NCI-H146 treated with DMSO at 0.1 percent for 48 hours (cell line): Measurements from ENCODE around the gene JAM2.
"Not testable (repeated sequence)": the region's sequence is repeated elsewhere in the genome, so short reads cannot be mapped to it uniquely, and the experiment has no call there.

Source experiments
- DNase-seq: peaks from one replicate; lab custom pipeline; 2025; ENCODE audit not compliant: unreplicated experiment; lab: John Stamatoyannopoulos, UW

Gene JAM2

DNA sequence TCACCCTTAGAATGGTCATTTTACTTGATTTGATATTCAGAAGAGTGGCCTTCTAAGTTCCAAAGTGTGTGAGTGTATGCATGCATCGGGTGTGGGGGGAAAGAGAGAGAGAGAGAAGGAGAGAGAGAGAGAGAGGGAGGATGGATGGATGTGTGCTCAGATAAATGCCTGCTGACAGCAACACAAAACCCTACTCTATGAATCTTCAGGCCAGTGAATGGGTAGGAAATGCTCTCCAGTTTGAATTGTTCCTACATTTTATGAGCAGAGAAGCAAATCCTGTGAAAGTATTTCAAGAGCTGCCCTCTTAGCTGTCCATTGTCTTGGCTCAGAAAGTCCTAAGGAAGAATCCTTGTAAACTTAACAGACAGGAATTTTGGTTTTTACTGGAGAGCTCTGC, 7.4 kb downstream of the JAM2 start:
- no peak for DNase-seq

- DNase-seq, result no peak
Measured at GRCh38 chr21:25647647-25648046, 8.6 kb downstream of the JAM2 start.

DNA sequence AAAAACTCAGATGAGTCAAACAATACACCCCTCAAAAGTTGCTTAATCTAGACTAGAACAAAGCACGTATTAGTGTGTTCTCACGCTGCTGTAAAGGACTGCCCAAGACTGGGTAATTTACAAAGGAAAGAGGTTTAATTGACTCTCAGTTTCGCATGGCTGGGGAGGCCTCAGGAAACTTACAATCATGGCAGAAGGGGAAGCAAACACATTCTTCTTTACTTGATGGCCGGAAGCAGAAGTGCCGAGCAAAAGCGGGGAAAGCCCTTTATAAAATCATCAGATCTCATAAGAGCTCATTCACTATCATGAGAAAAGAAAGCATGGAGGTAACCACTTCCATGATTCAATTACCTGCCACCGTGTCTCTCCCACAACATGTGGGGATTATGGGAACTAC, 10.1 kb downstream of the JAM2 start:
- DNase-seq, result no peak

DNA sequence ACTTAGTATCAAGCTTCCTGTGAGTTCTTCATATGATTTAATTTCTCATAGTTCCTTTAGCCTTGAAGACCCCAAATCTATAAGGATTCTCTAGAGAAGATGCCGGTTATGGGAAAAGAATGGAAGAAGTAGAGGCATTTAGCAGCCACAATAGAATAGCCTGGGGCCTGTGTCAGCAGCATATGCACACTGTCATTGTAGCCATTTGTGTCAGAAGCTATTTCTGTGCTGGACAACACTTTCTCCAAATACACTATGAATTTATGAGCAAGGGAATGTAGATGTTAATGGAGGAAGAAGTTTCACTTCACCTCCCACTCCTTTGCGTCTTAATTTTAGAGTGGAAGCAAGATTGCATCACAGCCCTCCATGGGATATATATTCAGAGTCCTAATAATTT, 17.4 kb downstream of the JAM2 start:
- no peak for DNase-seq

DNA sequence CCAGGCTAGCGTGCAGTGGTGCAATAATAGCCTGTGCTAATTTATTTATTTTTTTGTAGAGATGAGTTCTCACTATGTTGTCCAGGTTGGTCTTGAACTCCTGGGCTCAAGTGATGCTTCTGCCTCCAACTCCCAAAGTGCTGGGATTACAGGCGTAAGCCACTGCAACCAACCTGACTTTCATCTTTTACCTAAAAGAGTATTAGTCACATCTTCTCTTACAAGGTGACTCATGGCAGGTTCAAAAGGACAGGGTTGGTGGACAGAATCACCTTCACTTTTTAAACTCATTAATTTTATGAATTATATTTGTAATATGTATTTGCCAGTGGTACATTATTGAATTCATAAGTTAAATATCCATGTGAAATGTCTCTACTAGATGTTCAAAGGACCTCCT, 18.1 kb downstream of the JAM2 start:
- DNase-seq, result no peak

DNA sequence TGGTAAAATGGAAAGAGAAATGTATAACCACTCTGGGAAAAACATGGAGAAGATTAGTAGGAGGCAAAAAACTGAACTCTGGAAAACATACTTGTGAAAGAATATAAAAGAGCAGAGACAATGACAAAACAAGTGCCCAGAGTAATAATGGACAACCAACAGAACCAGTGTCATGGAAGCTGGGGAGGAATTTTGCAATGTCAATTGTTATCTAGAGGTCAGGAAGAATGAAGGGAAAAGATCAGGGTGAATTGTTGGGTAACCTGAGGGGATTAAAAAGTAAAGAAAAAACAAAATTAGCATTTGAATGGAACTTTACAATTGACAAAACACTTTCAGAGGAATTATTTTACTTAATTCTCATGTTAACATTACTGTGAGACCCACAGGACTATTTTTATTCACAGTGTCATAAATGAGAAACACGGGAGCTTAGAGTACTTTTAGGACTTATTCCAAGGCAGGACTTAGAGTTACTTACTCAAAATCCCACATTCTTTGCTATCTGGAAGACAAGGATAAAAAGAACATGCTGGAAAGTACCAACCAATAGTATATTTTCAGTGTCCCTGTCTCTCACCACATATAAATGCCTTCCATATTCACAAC, 19.5 kb downstream of the JAM2 start:
- no peak for DNase-seq

- DNase-seq, result no peak
Measured at GRCh38 chr21:25660233-25660632, 21.2 kb downstream of the JAM2 start.

GRCh38 chr21:25664491-25664931, 25.5 kb downstream of the JAM2 start:
- DNase-seq, result no peak

DNA sequence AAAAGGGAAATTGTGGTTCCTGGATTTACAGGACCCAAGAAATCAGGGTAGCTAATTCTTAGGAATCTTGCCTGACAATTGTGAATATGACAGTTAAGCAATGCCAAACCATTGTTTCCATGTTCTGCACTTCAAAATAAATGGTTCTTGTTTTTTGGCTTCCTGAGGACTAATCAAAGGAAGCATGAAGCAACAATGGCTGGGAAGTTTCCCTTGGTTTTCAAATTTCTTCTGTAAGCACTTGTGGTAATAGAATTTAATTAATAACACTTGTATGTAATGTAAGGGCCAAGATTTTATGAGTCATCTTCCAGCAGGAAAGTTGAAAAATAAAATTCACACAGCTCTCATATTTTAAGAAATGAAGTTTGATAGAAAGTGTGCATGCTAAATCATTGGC, 31.7 kb downstream of the JAM2 start:
- DNase-seq, result no peak

DNA sequence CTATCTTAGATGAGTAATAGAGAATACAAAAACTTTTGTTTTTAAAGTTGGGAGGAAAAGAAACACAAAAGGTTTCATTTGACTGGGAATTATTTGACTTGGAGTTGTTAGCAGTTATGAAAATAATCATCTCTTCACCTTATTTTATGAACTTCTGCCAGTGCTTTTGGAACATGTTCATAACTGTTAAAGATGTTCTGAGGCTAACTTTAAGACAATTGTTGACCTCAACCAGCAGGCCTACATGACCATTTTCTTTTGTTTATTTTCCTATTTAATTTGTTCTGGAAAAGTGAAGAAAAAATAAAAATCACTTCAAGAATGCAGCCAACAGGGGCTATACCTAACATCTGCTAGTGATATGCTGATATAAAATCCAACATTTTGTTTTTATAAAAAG, 37.4 kb downstream of the JAM2 start:
- DNase-seq, result no peak

DNA sequence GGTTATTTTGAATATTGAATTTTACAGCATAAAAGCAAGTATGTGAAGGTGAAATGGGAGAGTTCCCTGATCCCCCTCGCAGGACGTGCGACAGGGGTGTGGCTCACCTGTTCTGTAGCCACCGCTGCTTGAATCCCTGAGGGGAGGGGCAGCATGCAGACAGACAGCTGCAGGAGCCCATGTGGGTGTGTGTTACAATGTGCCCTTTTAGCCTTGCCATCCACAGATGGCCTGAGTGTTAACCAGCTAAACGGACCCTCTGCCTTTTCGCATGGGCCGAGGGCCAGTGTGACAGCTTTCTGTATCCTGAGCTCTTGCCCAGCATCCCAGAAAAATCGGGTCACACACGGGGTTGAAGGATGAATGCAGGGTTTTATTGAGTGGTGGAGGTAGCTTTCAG, 43.3 kb downstream of the JAM2 start:
- no peak for DNase-seq

GRCh38 chr21:25687787-25688186, 48.7 kb downstream of the JAM2 start:
- DNase-seq, result no peak

DNA sequence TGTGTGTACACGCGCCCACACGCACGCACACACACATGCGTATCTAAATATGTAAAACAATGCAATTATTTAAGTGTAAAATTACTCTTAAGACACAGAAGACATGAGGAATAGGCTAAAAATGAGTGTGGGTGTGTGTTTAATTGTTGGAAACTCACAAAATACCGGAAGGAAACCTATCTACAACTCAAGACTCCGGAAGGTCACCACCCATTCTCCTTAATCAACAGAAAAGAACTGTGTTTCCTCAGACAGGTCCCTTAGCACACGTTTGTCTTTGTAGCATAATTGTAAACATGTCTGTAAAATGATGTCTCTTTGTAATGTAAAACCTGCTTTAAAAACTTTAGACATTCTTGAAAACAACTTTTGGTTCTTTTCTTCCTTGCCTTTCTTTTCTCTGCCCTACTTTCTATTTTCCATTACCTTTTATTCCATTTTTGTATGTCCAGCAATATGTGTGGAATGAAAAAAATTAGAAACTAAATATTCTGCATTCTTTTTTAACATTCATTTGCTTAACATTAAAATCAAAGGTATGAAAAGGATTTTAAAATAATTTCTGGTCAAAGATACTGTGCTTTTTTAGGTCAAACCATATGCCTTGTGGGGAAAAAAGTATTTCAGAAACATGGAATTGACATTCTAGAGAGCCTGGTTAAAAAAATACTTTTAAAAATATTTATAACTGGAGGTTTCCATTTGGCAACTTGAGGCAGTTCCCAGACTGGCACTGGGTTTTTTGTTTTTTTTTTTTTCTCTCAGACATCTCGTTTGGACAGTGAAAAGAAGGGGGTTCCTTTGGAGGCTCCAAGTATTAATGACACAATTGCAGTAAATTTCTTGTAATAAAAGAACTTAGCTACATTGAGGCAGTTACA, 49.5 kb downstream of the JAM2 start:
- DNase-seq, result no peak

DNA sequence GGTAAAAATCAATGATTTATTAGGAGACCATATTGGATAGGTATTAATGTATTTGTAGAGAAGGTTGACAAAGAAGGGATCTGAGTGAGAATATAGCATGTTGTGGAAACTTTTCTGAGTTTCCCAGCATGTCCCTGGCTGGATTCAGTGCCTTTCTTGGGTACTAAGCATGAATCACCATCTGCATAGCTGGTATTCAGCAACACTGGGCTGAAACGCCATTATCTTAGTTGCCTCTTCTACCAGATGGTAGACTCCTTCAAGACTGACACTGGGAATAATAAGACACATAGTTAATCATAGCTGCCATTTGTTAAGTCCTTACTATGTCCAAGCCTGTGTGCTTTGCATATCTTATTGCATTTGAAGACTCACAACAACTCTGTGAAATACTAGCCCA, 50.2 kb downstream of the JAM2 start:
- DNase-seq, result no peak

DNA sequence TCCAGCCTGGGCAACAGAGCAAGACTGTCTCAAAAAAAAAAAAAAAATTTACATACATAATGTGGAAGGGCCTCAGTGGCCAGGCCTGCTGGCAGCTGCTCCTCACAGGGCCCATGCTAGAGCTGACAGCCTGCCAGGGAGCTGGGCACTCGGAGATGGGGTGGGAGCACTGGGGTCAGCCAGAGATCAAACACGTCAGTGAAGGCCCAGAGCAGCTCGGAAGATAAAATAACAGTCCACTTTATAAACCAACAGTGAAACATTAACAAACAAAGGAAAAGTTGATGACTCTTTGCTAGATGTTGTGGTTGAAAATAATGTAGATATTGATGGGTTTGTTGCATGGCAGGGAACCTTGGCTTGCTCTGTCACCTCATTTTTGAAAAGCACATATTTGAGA, 52.9 kb downstream of the JAM2 start:
- DNase-seq, result no peak

DNA sequence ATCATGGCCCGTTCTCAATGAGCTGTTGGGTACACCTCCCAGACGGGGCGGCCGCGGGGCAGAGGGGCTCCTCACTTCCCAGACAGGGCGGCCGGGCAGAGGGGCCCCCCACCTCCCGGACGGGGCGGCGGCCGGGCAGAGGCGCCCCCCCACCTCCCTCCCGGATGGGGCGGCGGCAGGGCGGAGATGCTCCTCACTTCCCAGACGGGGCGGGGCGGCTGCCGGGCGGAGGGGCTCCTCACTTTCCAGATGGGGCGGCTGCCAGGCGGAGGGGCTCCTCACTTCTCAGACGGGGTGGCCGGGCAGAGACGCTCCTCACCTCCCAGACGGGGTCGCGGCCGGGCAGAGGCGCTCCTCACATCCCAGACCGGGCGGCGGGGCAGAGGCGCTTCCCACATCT, 56.4 kb downstream of the JAM2 start:
- DNase-seq, result not testable (repeated sequence)

DNA sequence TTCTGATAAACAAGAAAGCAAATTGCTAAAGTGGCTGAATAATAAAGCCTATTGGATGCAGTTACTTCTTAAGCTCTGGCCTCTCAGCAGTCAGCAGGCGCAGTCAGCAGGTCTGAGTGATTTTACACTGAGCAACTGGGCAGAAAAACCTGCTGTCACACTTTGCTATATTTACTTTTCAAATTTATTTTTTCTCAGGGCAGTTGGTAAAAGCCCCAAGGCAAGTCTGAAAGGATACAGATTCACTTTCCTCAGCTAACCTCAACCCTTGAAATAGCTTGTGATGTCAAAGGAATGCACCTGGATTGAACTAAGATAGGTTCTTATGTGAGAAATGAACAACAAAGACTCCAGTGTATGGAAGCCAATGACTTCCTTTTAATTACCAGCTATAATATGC, 61.7 kb downstream of the JAM2 start:
- DNase-seq, result no peak

DNA sequence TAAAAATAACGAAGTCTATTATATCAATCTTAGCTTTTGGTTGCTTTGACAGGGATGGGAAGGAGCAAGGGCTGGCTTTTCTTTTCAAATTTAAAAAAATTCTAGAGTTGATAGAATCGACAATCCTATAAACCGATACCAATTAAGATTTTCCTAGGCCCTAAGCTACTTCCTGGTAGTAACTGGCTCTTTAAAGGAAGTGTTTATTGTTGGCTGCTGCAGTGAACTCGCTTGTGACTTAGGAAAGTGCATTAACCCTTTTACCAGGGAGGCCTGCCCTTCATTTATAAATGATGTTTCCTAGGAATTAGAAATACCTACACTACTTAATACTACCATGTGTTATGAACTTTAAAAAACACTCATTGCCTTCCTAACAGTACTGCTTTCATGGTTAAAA, 62.5 kb downstream of the JAM2 start:
- DNase-seq, result no peak

DNA sequence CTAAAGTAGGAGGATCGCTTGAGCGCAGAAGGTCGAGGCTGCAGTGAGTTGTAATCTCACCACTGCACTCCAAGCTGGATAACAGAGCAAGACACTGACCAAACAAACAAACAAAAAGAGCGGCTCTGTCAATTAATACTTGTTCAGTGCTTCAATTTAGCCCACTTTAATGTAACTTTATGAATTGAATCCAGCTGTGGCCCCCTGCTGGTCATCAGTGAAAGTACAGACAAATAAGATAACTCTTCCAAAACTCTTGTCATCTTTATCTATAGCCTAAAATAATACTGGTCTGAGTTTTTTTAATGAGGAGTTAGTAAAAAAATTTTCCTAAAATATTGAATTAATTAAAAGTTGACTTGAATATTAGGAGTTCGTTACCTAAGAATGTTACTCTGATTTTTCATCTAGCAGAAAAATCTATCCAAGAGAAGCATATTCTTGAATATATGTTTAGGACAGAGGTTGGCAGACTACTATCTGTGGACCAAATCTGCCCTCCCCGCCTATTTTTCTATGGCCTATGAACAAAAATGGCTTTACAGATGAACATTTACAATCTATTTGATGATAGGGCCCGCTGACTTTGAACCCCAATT, 69.5 kb downstream of the JAM2 start:
- DNase-seq, result no peak

DNA sequence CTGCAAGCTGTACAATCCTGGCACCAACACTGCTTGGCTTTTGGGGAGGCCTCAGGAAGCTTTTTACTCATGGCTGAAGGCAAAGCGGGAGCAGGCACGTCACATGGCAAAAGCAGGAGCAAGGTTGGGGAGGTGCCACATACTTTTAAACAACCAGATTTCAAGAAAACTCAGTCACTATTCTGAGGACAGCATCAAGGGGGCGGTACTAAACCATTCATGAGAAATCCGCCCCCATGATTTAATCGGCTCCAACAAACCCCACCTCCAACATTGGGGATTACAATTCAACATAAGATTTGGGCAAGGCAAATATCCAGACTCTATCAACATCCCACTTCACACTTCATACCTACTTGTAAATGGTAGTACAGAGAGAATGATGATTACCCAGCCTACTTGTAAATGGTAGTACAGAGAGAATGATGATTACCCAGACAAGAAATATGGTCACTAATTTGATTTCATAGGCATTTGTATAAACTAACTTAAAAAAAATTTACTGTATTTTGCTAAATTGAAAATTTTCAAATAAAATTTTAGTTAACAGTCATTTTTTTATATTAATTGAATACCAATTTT, 70.7 kb downstream of the JAM2 start:
- DNase-seq, result no peak

GRCh38 chr21:25710550-25710949, 71.5 kb downstream of the JAM2 start:
- no peak for DNase-seq

- not testable (repeated sequence) for DNase-seq
Measured at GRCh38 chr21:25714066-25714465, 75.0 kb downstream of the JAM2 start.
